GM12878 (cell line): ENCODE measurements around the gene IHH. TPM values are rescaled to one million over a fixed set of nuclear protein-coding genes. Genes with fewer than 3 reads are reported as not detected.

Experiments
- ATAC-seq: fragments of 200-7000 bp; cut with Tn5 transposase; 3 replicates; pipeline ENCODE4 v1.9.1; 2020; ENCODE audit warnings: mild to moderate bottlenecking, moderate library complexity
- BruUV-seq: library from RNA; stranded (reverse); fragments of 400-500 nt; replicated peaks from 2 replicates; lab custom pipeline; 2021; lab: Mats Ljungman, UMichigan
- CTCF ChIA-PET: fragments of 300-600 bp; sonication (Branson Sonifier 250); formaldehyde crosslinking; extraction: SDS; loops from one replicate; lab custom pipeline; 2021; ENCODE audit warnings: inconsistent platforms; lab: Yijun Ruan, JAX
- POLR2A ChIA-PET: fragments of 350-600 bp; formaldehyde crosslinking; extraction: SDS; loops from one replicate; lab custom pipeline; 2021; ENCODE audit warnings: inconsistent platforms; lab: Charles Lee
- RAD21 ChIA-PET: fragments of 300-600 bp; sonication (Branson Sonifier 250); formaldehyde crosslinking; loops from one replicate; lab custom pipeline; 2023; ENCODE audit warnings: antibody characterized with exemption; ENCODE audit not compliant: unreplicated experiment; lab: Charles Lee
- SMC1A ChIA-PET: fragments of 300-600 bp; sonication (Branson Sonifier 250); formaldehyde crosslinking; loops from one replicate; lab custom pipeline; 2023; ENCODE audit not compliant: unreplicated experiment, uncharacterized antibody; lab: Charles Lee
- DNase-seq: peaks from one replicate; pipeline ENCODE4 v3.0.0-alpha.2; 2011; ENCODE audit warnings: low read depth, low spot score
- FAIRE-seq: peaks from 3 replicates; lab custom pipeline; 2011; peaks lifted over from hg19 to GRCh38; lab: Jason Lieb, UNC
- H2AFZ ChIP-seq: 2 replicates; pipeline ENCODE4 v1.6.0; 2011; ENCODE audit warnings: low read depth, low read length, control low read depth; ENCODE audit not compliant: control insufficient read depth
- H3K27ac ChIP-seq: 2 replicates; pipeline ENCODE4 v1.5.1; 2011; ENCODE audit warnings: control low read depth; ENCODE audit not compliant: control insufficient read depth, insufficient read depth
- H3K27me3 ChIP-seq, 2 experiments: replicated peaks in 1 of 2; 2 replicates each; pipeline versions ENCODE4 v1.6.0 to v1.6.1; 2011; ENCODE audit warnings: low read length in 1 of 2; ENCODE audit not compliant: control insufficient read depth in 2 of 2, insufficient read depth in 2 of 2
- H3K36me3 ChIP-seq, 2 experiments: 2 replicates each; pipeline ENCODE4 v1.5.1; 2011; ENCODE audit warnings: low read length in 1 of 2; ENCODE audit not compliant: control insufficient read depth in 2 of 2, insufficient read depth in 2 of 2
- H3K4me1 ChIP-seq: 2 replicates; pipeline ENCODE4 v1.6.1; 2011; ENCODE audit warnings: mild to moderate bottlenecking, low read length, moderate library complexity, mixed read lengths; ENCODE audit not compliant: control insufficient read depth, insufficient read depth
- H3K4me2 ChIP-seq: 2 replicates; pipeline ENCODE4 v1.6.0; 2011; ENCODE audit warnings: control low read depth; ENCODE audit not compliant: control insufficient read depth, insufficient read depth
- H3K4me3 ChIP-seq: fragments of 200-600 bp; sonication (generic); 2 replicates; pipeline ENCODE4 v1.5.1; 2016
- H3K79me2 ChIP-seq: 2 replicates; pipeline ENCODE4 v1.6.0; 2011; ENCODE audit warnings: low read length; ENCODE audit not compliant: control insufficient read depth, insufficient read depth
- H3K9ac ChIP-seq: 2 replicates; pipeline ENCODE4 v1.8.0; 2011; ENCODE audit warnings: low read length, control low read depth, mixed read lengths; ENCODE audit not compliant: control insufficient read depth, insufficient read depth
- H3K9me3 ChIP-seq: replicated peaks from 3 replicates; pipeline ENCODE4 v1.5.1; 2011; ENCODE audit warnings: mild to moderate bottlenecking, low read length; ENCODE audit not compliant: control insufficient read depth, insufficient read depth
- H4K20me1 ChIP-seq: 2 replicates; pipeline ENCODE4 v1.6.0; 2011; ENCODE audit not compliant: control insufficient read depth, insufficient read depth
- BACH1 ChIP-seq: fragments of 450-650 bp; IDR thresholded peaks from 2 replicates; pipeline ENCODE4 v1.6.1; 2017; ENCODE audit warnings: mild to moderate bottlenecking, borderline replicate concordance
- CEBPB ChIP-seq, 2 experiments: fragments of 150-350 bp in 1 of 2; IDR thresholded peaks; 2 replicates each; pipeline ENCODE4 v1.6.1; 2012 to 2014; ENCODE audit warnings: low read depth in 2 of 2, low read length in 2 of 2, borderline replicate concordance in 1 of 2, inconsistent platforms in 1 of 2
- HDAC2 ChIP-seq: fragments of 200-600 bp; sonication (generic); IDR thresholded peaks from 2 replicates; pipeline ENCODE4 v1.6.1; 2017
- IKZF1 ChIP-seq: fragments of 450-650 bp; conservative IDR thresholded peaks from 2 replicates; pipeline ENCODE4 v1.6.1; 2017; ENCODE audit warnings: antibody characterized with exemption, mild to moderate bottlenecking
- IKZF2 ChIP-seq, 2 experiments: fragments of 450-650 bp; IDR thresholded peaks; 2 replicates each; pipeline ENCODE4 v1.6.1; 2017; ENCODE audit warnings: mild to moderate bottlenecking in 2 of 2, moderate library complexity in 2 of 2
- MXI1 ChIP-seq: fragments of 150-350 bp; IDR thresholded peaks from 2 replicates; pipeline ENCODE4 v1.6.1; 2011; ENCODE audit warnings: low read depth, mild to moderate bottlenecking, inconsistent platforms, low read length, improper control_type of control experiment
- POLR2AphosphoS2 ChIP-seq: IDR thresholded peaks from 2 replicates; pipeline ENCODE4 v1.6.1; 2011; ENCODE audit warnings: low read depth, mild to moderate bottlenecking, low read length, improper control_type of control experiment, moderate library complexity
- SMARCA5 ChIP-seq: fragments of 450-650 bp; IDR thresholded peaks from 2 replicates; pipeline ENCODE4 v1.6.1; 2017; ENCODE audit warnings: mild to moderate bottlenecking
- SMC3 ChIP-seq: IDR thresholded peaks from 2 replicates; pipeline ENCODE4 v1.6.1; 2011; ENCODE audit warnings: low read length, improper control_type of control experiment, borderline replicate concordance
- SP1 ChIP-seq: IDR thresholded peaks from one replicate; pipeline ENCODE4 v1.6.1; 2011; ENCODE audit warnings: low read depth, low read length
- SREBF2 ChIP-seq: IDR thresholded peaks from 2 replicates; pipeline ENCODE4 v1.6.1; 2012; ENCODE audit warnings: mild to moderate bottlenecking, low read length
- STAT3 ChIP-seq: IDR thresholded peaks from 2 replicates; pipeline ENCODE4 v1.6.1; 2011; ENCODE audit warnings: low read depth, low read length, improper control_type of control experiment
- ZBED1 ChIP-seq: IDR thresholded peaks from 2 replicates; pipeline ENCODE4 v1.6.1; 2016; ENCODE audit warnings: borderline replicate concordance
- WGBS: methylation state at CpG from one replicate; pipeline ENCODE4 v1.1.6; 2016; ENCODE audit warnings: low lambda C conversion rate; ENCODE audit not compliant: insufficient replicate concordance, insufficient coverage; ENCODE audit errors: missing lambda C conversion rate; 5-methylcytosine and 5-hydroxymethylcytosine counted together
- in situ Hi-C: fragments of 300-500 bp; cut with MboI; formaldehyde crosslinking; loops from 9 replicates; pipeline ENCODE4 v1.14.3; 2018; ENCODE audit warnings: mixed read lengths
- intact Hi-C: fragments of 100-400 bp; cut with micrococcal nuclease; formaldehyde crosslinking; loops from one replicate; pipeline ENCODE4 v1.14.2; 2022; ENCODE audit not compliant: unreplicated experiment
- polyA plus RNA-seq, 11 experiments: library from polyadenylated mRNA; depleted of rRNA in 4 of 11; unstranded in 6 of 11; stranded (reverse) in 5 of 11; fragments of >200 nt; fragmentation: Nextera tagmentation in 4 of 11; fragmentation: Illumina TruSeq in 1 of 11; extraction: Ambion mirVana in 4 of 11; extraction: Trizol in 1 of 11; gene quantifications; 1 replicate in 1 of 11; 2 replicates in 10 of 11; pipeline versions ENCODE4 v1.2.1 to v1.2.3, GENCODE V29; 2011 to 2016; ENCODE audit warnings: inconsistent platforms in 2 of 11, missing spikeins in 2 of 11, low read depth in 1 of 11
- total RNA-seq, 4 experiments: library from RNA; depleted of rRNA in 3 of 4; stranded (reverse); fragments of >200 nt in 3 of 4; fragmentation: Illumina TruSeq in 1 of 4; extraction: Trizol in 1 of 4; gene quantifications; 2 replicates each; pipeline versions ENCODE4 v1.2.1 to v1.2.3, GENCODE V29; 2013 to 2021
- TF ChIP-seq, protein P1 (sequence below): fragments of 450-650 bp; IDR thresholded peaks from 2 replicates; pipeline ENCODE4 v1.6.1; 2017; ENCODE audit warnings: antibody characterized with exemption, mild to moderate bottlenecking, moderate library complexity
- TF ChIP-seq, protein P2 (sequence below): fragments of 450-650 bp; IDR thresholded peaks from 2 replicates; pipeline ENCODE4 v1.6.1; 2018; ENCODE audit warnings: mild to moderate bottlenecking, low read depth, moderate library complexity; ENCODE audit not compliant: partially characterized antibody
- TF ChIP-seq, protein P3 (sequence below): fragments of 150-350 bp; IDR thresholded peaks from 2 replicates; pipeline ENCODE4 v1.6.1; 2014; ENCODE audit warnings: mild to moderate bottlenecking, low read depth, low read length

Gene IHH
- total and polyA plus RNA-seq, 10 of the 15 experiments (the other 5 are each of a cell fraction or from before 2014, with no cell fraction given): 0.04 TPM; not detected in 9

DNA sequence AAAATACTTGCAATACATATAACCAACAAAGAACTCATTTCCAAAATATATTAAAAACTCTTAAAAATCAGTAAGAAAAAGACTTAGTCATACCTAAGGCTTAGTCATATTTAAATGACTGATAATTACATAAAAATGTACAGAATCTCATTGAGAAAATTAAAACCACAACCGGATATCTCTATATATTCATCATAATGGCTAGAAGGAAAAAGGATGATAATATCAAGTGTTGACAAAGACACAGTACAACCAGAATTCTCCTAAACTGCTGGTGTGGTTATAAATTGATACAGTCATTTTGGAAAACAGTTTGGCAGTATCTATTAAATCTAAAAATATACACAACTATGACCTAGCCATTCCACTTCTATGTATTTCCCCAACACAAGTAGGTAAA lies 27.1 kb upstream of the IHH start:
- no peaks in the 10 kb centered on the region for H3K27me3 ChIP-seq
- no peak overlapping the region for H3K9ac ChIP-seq
- FAIRE-seq: no peak
- ATAC-seq: no peak
- DNase-seq: no peak
- peaks cover 3% of the 10 kb centered on the region; the same call in 1 of the 2 replicates for H4K20me1 ChIP-seq
- intact Hi-C loops: no loop called here
- H3K4me3 ChIP-seq: no peak overlapping the region
- 96% methylated on average over 1 of the region's 1 CpG for WGBS
- no peak overlapping the region for H2AFZ ChIP-seq
- H3K79me2 ChIP-seq: no peaks in the 10 kb centered on the region
- POLR2A ChIA-PET: no interaction called here
- no peaks in the 10 kb centered on the region for H3K9me3 ChIP-seq
- TF ChIP-seq, protein P1, sequence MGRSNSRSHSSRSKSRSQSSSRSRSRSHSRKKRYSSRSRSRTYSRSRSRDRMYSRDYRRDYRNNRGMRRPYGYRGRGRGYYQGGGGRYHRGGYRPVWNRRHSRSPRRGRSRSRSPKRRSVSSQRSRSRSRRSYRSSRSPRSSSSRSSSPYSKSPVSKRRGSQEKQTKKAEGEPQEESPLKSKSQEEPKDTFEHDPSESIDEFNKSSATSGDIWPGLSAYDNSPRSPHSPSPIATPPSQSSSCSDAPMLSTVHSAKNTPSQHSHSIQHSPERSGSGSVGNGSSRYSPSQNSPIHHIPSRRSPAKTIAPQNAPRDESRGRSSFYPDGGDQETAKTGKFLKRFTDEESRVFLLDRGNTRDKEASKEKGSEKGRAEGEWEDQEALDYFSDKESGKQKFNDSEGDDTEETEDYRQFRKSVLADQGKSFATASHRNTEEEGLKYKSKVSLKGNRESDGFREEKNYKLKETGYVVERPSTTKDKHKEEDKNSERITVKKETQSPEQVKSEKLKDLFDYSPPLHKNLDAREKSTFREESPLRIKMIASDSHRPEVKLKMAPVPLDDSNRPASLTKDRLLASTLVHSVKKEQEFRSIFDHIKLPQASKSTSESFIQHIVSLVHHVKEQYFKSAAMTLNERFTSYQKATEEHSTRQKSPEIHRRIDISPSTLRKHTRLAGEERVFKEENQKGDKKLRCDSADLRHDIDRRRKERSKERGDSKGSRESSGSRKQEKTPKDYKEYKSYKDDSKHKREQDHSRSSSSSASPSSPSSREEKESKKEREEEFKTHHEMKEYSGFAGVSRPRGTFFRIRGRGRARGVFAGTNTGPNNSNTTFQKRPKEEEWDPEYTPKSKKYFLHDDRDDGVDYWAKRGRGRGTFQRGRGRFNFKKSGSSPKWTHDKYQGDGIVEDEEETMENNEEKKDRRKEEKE: no peak
- TF ChIP-seq IKZF1 (no peak), SMC3 (no peak), CEBPB (IDR thresholded peaks at IDR 0.05; ENCODE audit: borderline replicate concordance in 1 of 2, low read depth in 2 of 2, low read length in 2 of 2) (no peak), STAT3 (no peak), ZBED1 (no peak), POLR2AphosphoS2 (no peak), SMARCA5 (no peak), SP1 (no peak), IKZF2 (IDR thresholded peaks at IDR 0.05) (no peak), MXI1 (no peak), BACH1 (no peak), HDAC2 (no peak), SREBF2 (no peak)
- TF ChIP-seq, protein P2, sequence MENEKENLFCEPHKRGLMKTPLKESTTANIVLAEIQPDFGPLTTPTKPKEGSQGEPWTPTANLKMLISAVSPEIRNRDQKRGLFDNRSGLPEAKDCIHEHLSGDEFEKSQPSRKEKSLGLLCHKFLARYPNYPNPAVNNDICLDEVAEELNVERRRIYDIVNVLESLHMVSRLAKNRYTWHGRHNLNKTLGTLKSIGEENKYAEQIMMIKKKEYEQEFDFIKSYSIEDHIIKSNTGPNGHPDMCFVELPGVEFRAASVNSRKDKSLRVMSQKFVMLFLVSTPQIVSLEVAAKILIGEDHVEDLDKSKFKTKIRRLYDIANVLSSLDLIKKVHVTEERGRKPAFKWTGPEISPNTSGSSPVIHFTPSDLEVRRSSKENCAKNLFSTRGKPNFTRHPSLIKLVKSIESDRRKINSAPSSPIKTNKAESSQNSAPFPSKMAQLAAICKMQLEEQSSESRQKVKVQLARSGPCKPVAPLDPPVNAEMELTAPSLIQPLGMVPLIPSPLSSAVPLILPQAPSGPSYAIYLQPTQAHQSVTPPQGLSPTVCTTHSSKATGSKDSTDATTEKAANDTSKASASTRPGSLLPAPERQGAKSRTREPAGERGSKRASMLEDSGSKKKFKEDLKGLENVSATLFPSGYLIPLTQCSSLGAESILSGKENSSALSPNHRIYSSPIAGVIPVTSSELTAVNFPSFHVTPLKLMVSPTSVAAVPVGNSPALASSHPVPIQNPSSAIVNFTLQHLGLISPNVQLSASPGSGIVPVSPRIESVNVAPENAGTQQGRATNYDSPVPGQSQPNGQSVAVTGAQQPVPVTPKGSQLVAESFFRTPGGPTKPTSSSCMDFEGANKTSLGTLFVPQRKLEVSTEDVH: no peak
- TF ChIP-seq, protein P3, sequence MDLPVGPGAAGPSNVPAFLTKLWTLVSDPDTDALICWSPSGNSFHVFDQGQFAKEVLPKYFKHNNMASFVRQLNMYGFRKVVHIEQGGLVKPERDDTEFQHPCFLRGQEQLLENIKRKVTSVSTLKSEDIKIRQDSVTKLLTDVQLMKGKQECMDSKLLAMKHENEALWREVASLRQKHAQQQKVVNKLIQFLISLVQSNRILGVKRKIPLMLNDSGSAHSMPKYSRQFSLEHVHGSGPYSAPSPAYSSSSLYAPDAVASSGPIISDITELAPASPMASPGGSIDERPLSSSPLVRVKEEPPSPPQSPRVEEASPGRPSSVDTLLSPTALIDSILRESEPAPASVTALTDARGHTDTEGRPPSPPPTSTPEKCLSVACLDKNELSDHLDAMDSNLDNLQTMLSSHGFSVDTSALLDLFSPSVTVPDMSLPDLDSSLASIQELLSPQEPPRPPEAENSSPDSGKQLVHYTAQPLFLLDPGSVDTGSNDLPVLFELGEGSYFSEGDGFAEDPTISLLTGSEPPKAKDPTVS: no peak
- BruUV-seq: no TSS peak
- H3K4me2 ChIP-seq: no peak overlapping the region
- in situ Hi-C loops: no loop called here
- H3K4me1 ChIP-seq: peaks cover 14% of the 10 kb centered on the region
- CTCF ChIA-PET: interaction anchor here (1.1 to 26.8 kb wide), 5 partner anchors 9 to 264 kb away, joined by 3 to 365 read pairs (median 24); no protein-coding TSS in a partner anchor
- RAD21 ChIA-PET: interaction anchor here (0.6 to 0.7 kb wide), 2 partner anchors 12 to 16 kb away, joined by 3 read pairs; no protein-coding TSS in a partner anchor
- H3K27ac ChIP-seq: no peak overlapping the region
- H3K36me3 ChIP-seq: no peaks in the 10 kb centered on the region
- SMC1A ChIA-PET: interaction anchor here (0.6 to 4.8 kb wide), 2 partner anchors 14 to 16 kb away, joined by 3 to 20 read pairs; no protein-coding TSS in a partner anchor
